Astrocyte of the cerebellum (primary cell): ENCODE results near the gene C16orf86.
A peak's percentile ranks its signal among the peaks of the same experiment; 100 is the strongest.

Source experiments
- DNase-seq: peaks from one replicate; pipeline ENCODE4 v3.0.0-alpha.2; 2011; ENCODE audit warnings: low read depth
- H3K4me3 ChIP-seq: 2 replicates; pipeline ENCODE4 v1.5.1; 2011; ENCODE audit warnings: mild to moderate bottlenecking, low read depth, low read length, moderate library complexity
- CTCF ChIP-seq: IDR thresholded peaks from 2 replicates; pipeline ENCODE4 v1.5.1; 2012; ENCODE audit warnings: low read length, low read depth, moderate library complexity, mild to moderate bottlenecking; ENCODE audit errors: missing control alignments
- in situ Hi-C: cut with HindIII; loops from 2 replicates; pipeline ENCODE4 v1.10.0; 2017; ENCODE audit warnings: low sequenced_read_pairs

Gene C16orf86

GRCh38 chr16:67672306-67672705 lies 5.7 kb downstream of the C16orf86 start:
- no peak for DNase-seq
- H3K4me3 ChIP-seq, result no peak overlapping the region
- TF ChIP-seq CTCF, result no peak
- in situ Hi-C loops, result no loop called here

GRCh38 chr16:67672739-67673662 lies 6.4 kb downstream of the C16orf86 start:
- DNase-seq, result peak; percentile 44
- peak; percentile 85 for TF ChIP-seq CTCF
- in situ Hi-C loops, result no loop called here
- no peak overlapping the region for H3K4me3 ChIP-seq

DNA sequence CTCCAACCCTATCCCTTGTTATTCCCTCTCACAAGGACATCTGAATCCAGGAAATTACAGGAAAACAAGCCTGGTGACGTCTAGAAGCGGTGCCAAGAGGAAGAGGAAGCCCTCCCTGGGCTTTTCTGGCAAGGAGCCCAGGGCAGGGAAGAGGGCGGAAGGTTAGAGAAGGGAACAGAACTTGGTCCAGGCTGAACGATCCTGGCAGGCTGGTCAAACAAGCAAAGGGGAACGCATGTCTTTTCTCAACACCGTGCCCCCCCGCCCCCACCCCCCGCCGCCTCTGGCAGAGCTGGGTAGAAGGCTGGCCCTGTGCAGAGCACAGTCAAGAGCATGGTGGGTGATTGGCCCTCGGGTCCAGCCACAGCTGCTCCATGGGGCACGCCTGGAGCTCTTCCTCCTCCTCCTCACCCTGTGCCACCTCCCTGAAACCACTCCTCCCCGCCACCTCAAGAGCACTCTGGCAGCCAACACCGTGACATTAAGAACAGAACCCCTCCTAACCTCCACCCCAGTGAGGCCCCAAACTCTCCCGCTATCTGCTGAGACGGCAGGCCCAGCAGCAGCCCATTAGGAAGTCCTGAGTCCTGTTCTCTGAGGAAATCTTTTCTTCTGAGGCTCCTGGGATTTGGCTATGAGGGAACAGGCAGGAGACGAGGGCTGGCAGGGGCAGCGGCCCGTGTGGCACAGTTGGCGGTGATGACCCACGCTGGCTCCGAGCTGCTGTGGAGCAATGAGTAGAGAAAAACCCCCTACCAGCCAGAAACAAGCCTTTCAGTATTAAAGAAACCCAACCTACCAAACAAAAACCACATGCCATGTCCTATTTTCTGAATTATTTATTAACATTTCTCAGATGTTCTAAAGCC lies 7.3 kb downstream of the C16orf86 start:
- no peak for TF ChIP-seq CTCF
- no peak overlapping the region for H3K4me3 ChIP-seq
- no peak for DNase-seq
- in situ Hi-C loops, result no loop called here

DNA sequence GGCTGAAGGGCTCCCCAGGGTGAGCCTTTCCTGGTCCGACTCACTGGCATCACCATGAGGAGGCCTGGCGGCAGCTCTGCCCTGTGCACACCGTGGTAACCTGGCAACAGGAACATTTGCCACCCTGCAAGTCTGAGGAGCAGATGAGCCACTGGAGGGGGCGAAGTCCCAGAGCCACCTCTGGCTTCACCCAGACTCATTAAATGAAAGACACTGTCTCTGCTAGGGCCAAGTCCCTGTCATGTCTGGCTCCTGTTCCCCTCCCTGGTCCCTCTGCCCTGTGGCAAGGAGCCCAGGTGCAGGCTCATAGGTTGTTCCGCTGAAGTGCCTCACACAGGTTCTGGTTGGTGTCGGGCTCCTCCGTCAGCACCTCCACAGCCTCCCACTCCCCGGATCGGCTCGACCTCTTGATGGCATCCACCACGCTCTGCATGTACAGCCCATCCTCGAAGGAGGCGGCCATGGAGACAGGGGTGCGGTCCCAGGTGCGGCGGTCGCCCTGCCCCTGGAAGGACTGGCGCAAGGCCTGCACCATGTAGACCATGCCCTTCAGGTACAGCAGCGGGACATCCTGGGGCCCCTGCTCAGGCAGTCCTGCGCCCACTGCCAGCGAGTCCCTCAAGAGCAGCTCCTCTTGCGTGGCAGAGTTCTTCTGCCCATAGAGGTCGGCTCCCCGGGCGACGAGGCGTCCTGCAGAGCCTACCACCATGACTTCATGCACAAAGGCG lies 8.4 kb downstream of the C16orf86 start:
- no peak for DNase-seq
- in situ Hi-C loops, result no loop called here

GRCh38 chr16:67675579-67675935 lies 8.9 kb downstream of the C16orf86 start:
- no peak overlapping the region for H3K4me3 ChIP-seq
- no peak for TF ChIP-seq CTCF
- in situ Hi-C loops, result no loop called here
- no peak for DNase-seq

More for the DNA sequence above, 8.4 kb downstream of the C16orf86 start:
- H3K4me3 ChIP-seq, result no peak overlapping the region
- no peak for TF ChIP-seq CTCF

GRCh38 chr16:67675999-67676398 lies 9.4 kb downstream of the C16orf86 start:
- DNase-seq, result no peak
- no peak for TF ChIP-seq CTCF
- H3K4me3 ChIP-seq, result no peak overlapping the region
- in situ Hi-C loops, result no loop called here
